ENCODE measurements around the gene SETD1B. TPM values are rescaled to one million over a fixed set of nuclear protein-coding genes. Genes with fewer than 3 reads are reported as not detected.

SETD1B gene
- total and polyA plus RNA-seq, 2 donors (not counting 1 experiment from before 2014, with no cell fraction given) = 7.9 to 61.4 TPM

- Histone ChIP-seq H3K4me3 (ENCODE audit: control extremely low read depth in 1 of 5, extremely low read depth in 1 of 5, insufficient read depth in 1 of 5, low read depth in 2 of 5, low read length in 4 of 5) (peak overlapping the region; percentile 79 to 95 (median 89)), H2AFZ (ENCODE audit: insufficient read depth, low read depth, low read length, poor library complexity, severe bottlenecking) (peak overlapping the region; percentile 75), H3K36me3 (replicated peaks in 1 of 2; ENCODE audit: control extremely low read depth in 1 of 2, control insufficient read depth in 1 of 2, extremely low read depth in 1 of 2, insufficient read depth in 2 of 2, low read length in 1 of 2) (peaks cover 3 to 20% of the 10 kb centered on the region in 2 experiments), H3K4me1 (ENCODE audit: control insufficient read depth in 2 of 2, insufficient read depth in 2 of 2, low read length in 2 of 2) (peaks cover 12 to 37% of the 10 kb centered on the region in 2 donors), H3K9me3 (ENCODE audit: control extremely low read depth in 1 of 3, control insufficient read depth in 2 of 3, insufficient read depth in 1 of 3, low read length in 2 of 3) (no peaks in the 10 kb centered on the region), H4K20me1 (ENCODE audit: control insufficient read depth, insufficient read depth, low read length, poor library complexity, severe bottlenecking) (peaks cover 19% of the 10 kb centered on the region), H3K4me2 (replicated peaks; ENCODE audit: low read depth, low read length, poor library complexity, severe bottlenecking) (peak overlapping the region; percentile 94), H3K27ac (ENCODE audit: low read length in 2 of 2) (peak overlapping the region; percentile 97), H3K9ac (ENCODE audit: low read length) (peak overlapping the region; percentile 85), H3K27me3 (replicated peaks in 1 of 4; ENCODE audit: control extremely low read depth in 1 of 4, control insufficient read depth in 3 of 4, insufficient read depth in 4 of 4, low read length in 3 of 4) (no peaks in the 10 kb centered on the region), H3K79me2 (ENCODE audit: control insufficient read depth, insufficient read depth, low read length) (peaks cover 50% of the 10 kb centered on the region)
- peaks cover 39% of the 10 kb centered on the region for H3K4me1 Mint-ChIP-seq
- DNase-seq = peak; percentile 81
- WGBS (ENCODE audit: insufficient coverage) = under 1% methylated on average over 83 of the region's 86 CpGs
- peak; percentile 4 for ATAC-seq (ENCODE audit: low read depth)
- CTCF ChIA-PET = interaction anchor here (0.6 to 33.5 kb wide), 5 partner anchors 2 to 700 kb away, joined by 3 to 1947 read pairs (median 4); partner anchors contain the start of genes PSMD9, RHOF, SETD1B and ZCCHC8
- peak overlapping the region; percentile 98 for H3K27ac Mint-ChIP-seq
- POLR2A ChIA-PET = interaction anchor here (0.5 to 13.7 kb wide), 13 partner anchors 8 to 1116 kb away, joined by 3 to 267 read pairs (median 7); partner anchors contain the start of genes PSMD9 and RHOF
- H3K9me3 Mint-ChIP-seq (ENCODE audit: insufficient read depth) = no peaks in the 10 kb centered on the region
- intact Hi-C loops (cut with micrococcal nuclease) = loop anchor here (5.0 to 10.0 kb wide), 2 partner anchors 281 to 704 kb away; partner anchors contain the start of gene ZCCHC8
- no peak for TF ChIP-seq EZH2 (IDR thresholded peaks at IDR 0.05; ENCODE audit: borderline replicate concordance, insufficient read depth, low read depth, low read length, poor library complexity, severe bottlenecking)
- TF ChIP-seq, protein P1, sequence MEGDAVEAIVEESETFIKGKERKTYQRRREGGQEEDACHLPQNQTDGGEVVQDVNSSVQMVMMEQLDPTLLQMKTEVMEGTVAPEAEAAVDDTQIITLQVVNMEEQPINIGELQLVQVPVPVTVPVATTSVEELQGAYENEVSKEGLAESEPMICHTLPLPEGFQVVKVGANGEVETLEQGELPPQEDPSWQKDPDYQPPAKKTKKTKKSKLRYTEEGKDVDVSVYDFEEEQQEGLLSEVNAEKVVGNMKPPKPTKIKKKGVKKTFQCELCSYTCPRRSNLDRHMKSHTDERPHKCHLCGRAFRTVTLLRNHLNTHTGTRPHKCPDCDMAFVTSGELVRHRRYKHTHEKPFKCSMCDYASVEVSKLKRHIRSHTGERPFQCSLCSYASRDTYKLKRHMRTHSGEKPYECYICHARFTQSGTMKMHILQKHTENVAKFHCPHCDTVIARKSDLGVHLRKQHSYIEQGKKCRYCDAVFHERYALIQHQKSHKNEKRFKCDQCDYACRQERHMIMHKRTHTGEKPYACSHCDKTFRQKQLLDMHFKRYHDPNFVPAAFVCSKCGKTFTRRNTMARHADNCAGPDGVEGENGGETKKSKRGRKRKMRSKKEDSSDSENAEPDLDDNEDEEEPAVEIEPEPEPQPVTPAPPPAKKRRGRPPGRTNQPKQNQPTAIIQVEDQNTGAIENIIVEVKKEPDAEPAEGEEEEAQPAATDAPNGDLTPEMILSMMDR (IDR thresholded peaks at IDR 0.05) = no peak
- H3K27me3 Mint-ChIP-seq = no peaks in the 10 kb centered on the region
- H3K4me3 Mint-ChIP-seq = peak overlapping the region; percentile 90
Measured at GRCh38 chr12:121800694-121801594, 2.9 kb upstream of the SETD1B start.
